Measurements from ENCODE around the gene ENOSF1.

The ENOSF1 gene

GRCh38 chr18:629269-630150 lies 82.9 kb downstream of the ENOSF1 start:
- DNase-seq: no peak

GRCh38 chr18:627231-627630 lies 85.2 kb downstream of the ENOSF1 start:
- no peak for DNase-seq

- peak; percentile 55 for DNase-seq
Observed at GRCh38 chr18:623761-624620, 88.4 kb downstream of the ENOSF1 start.

DNA sequence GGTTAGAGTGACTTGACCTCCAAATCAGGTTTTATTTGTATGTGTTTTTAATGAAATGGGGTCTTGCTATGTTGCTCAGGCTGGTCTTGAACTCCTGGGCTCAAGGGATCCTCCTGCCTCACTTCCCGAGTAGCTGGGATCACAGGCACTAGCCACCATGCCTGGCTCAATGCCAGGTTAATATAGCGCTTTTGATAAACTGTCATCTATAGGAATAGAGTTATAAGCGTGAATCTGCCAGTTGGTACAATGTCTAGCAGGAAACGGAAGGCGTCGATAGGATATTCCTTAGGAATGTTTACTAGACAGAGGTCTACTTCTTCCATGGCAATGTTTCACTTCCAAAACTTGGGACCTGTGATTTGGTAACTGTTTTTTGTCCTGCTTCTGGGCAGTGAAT lies 90.1 kb downstream of the ENOSF1 start:
- DNase-seq: no peak

GRCh38 chr18:621291-622043 lies 91.0 kb downstream of the ENOSF1 start:
- DNase-seq: peak; percentile 19
